ENCODE results near the gene PARVG. TPM values are rescaled to one million over a fixed set of nuclear protein-coding genes. Genes with fewer than 3 reads are reported as not detected.

The PARVG gene
- total RNA-seq, 4 donors from 2014 or later: 0.19 to 4.8 (median 2.7) TPM

GRCh38 chr22:44196731-44197131, 16.0 kb downstream of the PARVG start:
- no peaks in the 10 kb centered on the region for H3K36me3 ChIP-seq
- no peaks in the 10 kb centered on the region for H3K4me1 ChIP-seq
- ATAC-seq (no peak), DNase-seq (no peak)
- in situ Hi-C loops (cut with MboI; ENCODE audit: low sequenced_read_pairs in 4 of 4): no loop called here
- no peak for TF ChIP-seq CTCF (IDR thresholded peaks at IDR 0.05 in 4 of 5, conservative IDR thresholded peaks at IDR 0.05 in 1 of 5)
- TF ChIP-seq POLR2A (IDR thresholded peaks at IDR 0.05): no peak
- H3K27ac ChIP-seq: no peak overlapping the region
- no peak overlapping the region for H3K4me3 ChIP-seq
- peaks cover 2 to 9% (median 5%) of the 10 kb centered on the region in 3 donors for H3K27me3 ChIP-seq
- H3K9me3 ChIP-seq: no peaks in the 10 kb centered on the region
- intact Hi-C loops (cut with DNase I; ENCODE audit: low total_unique reads): no loop called here

- intact Hi-C loops (cut with DNase I; ENCODE audit: low total_unique reads): no loop called here
- no peaks in the 10 kb centered on the region for H3K9me3 ChIP-seq
- no peaks in the 10 kb centered on the region for H3K4me1 ChIP-seq
- no peak overlapping the region for H3K4me3 ChIP-seq
- DNase-seq (no peak), ATAC-seq (no peak)
- in situ Hi-C loops (cut with MboI; ENCODE audit: low sequenced_read_pairs in 4 of 4): no loop called here
- no peak overlapping the region for H3K27ac ChIP-seq
- peaks cover 2 to 9% (median 5%) of the 10 kb centered on the region in 3 donors for H3K27me3 ChIP-seq
- H3K36me3 ChIP-seq: no peaks in the 10 kb centered on the region
- no peak for TF ChIP-seq POLR2A (IDR thresholded peaks at IDR 0.05)
- no peak for TF ChIP-seq CTCF (IDR thresholded peaks at IDR 0.05 in 4 of 5, conservative IDR thresholded peaks at IDR 0.05 in 1 of 5)
Measured at GRCh38 chr22:44197271-44197670, 16.5 kb downstream of the PARVG start.

- Histone ChIP-seq H3K9me3 (no peaks in the 10 kb centered on the region), H3K4me3 (no peak overlapping the region), H3K36me3 (no peaks in the 10 kb centered on the region), H3K27me3 (peaks cover 0 to 9% (median 2%) of the 10 kb centered on the region in 3 donors), H3K27ac (no peak overlapping the region), H3K4me1 (no peaks in the 10 kb centered on the region)
- DNase-seq (no peak), ATAC-seq (no peak)
- intact Hi-C loops (cut with DNase I; ENCODE audit: low total_unique reads) (no loop called here), in situ Hi-C loops (cut with MboI; ENCODE audit: low sequenced_read_pairs in 4 of 4) (no loop called here)
- no peak for TF ChIP-seq CTCF (IDR thresholded peaks at IDR 0.05 in 4 of 5, conservative IDR thresholded peaks at IDR 0.05 in 1 of 5)
- no peak for TF ChIP-seq POLR2A (IDR thresholded peaks at IDR 0.05)
Measured at GRCh38 chr22:44199164-44199563, 18.4 kb downstream of the PARVG start.

GRCh38 chr22:44199866-44200265, 19.1 kb downstream of the PARVG start:
- ATAC-seq (no peak), DNase-seq (no peak)
- TF ChIP-seq CTCF (IDR thresholded peaks at IDR 0.05 in 4 of 5, conservative IDR thresholded peaks at IDR 0.05 in 1 of 5) (no peak), POLR2A (IDR thresholded peaks at IDR 0.05) (no peak)
- Histone ChIP-seq H3K4me3 (no peak overlapping the region), H3K4me1 (no peaks in the 10 kb centered on the region), H3K27ac (no peak overlapping the region), H3K36me3 (no peaks in the 10 kb centered on the region), H3K27me3 (peaks cover 0 to 6% (median 2%) of the 10 kb centered on the region in 3 donors), H3K9me3 (no peaks in the 10 kb centered on the region)
- intact Hi-C loops (cut with DNase I; ENCODE audit: low total_unique reads): no loop called here
- in situ Hi-C loops (cut with MboI; ENCODE audit: low sequenced_read_pairs in 4 of 4): no loop called here

- Histone ChIP-seq H3K4me3 (no peak overlapping the region), H3K9me3 (no peaks in the 10 kb centered on the region), H3K27me3 (peaks cover 0 to 5% (median 2%) of the 10 kb centered on the region in 3 donors), H3K36me3 (no peaks in the 10 kb centered on the region), H3K4me1 (no peaks in the 10 kb centered on the region), H3K27ac (no peak overlapping the region)
- in situ Hi-C loops (cut with MboI; ENCODE audit: low sequenced_read_pairs in 4 of 4): no loop called here
- ATAC-seq (no peak), DNase-seq (no peak)
- TF ChIP-seq POLR2A (IDR thresholded peaks at IDR 0.05) (no peak), CTCF (IDR thresholded peaks at IDR 0.05 in 4 of 5, conservative IDR thresholded peaks at IDR 0.05 in 1 of 5) (no peak)
- intact Hi-C loops (cut with DNase I; ENCODE audit: low total_unique reads): no loop called here
Measured at GRCh38 chr22:44200451-44200850, 19.7 kb downstream of the PARVG start.

Measured in gastrocnemius medialis (tissue), 4 donors.